HG03460 (cell line): ENCODE measurements around the gene CCDC88C.

Experiments
- ATAC-seq: cut with Tn5 transposase; IDR thresholded peaks from one replicate; pipeline ENCODE4 v1.9.1; 2021; ENCODE audit not compliant: unreplicated experiment

CCDC88C gene

GRCh38 chr14:91367173-91368171 is 50.1 kb downstream of the CCDC88C start:
- ATAC-seq = peak; percentile 68

- no peak for ATAC-seq
These were observed 50.9 kb downstream of the CCDC88C start for GRCh38 chr14:91366749-91367148.

DNA sequence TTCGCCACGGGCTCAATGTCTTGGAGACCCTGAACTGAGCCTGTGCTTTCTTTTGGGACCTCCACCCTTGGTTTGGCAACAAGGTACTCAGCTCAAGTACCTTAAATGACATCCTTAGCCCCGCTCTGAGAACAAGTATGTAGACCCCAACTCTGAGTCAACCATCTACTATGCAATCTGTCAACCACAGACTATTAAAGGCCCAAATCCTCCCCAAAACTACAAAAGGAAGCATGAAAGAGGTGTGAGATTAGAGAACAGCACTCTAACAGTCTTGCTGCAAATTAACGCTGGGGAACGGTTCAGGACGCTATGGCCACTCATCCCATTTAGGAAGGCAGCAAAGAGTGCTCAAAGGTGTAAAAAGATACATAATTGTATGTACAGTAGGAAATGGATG is 52.1 kb downstream of the CCDC88C start:
- no peak for ATAC-seq

- ATAC-seq = no peak
These were observed 52.9 kb downstream of the CCDC88C start for GRCh38 chr14:91364524-91365270.

DNA sequence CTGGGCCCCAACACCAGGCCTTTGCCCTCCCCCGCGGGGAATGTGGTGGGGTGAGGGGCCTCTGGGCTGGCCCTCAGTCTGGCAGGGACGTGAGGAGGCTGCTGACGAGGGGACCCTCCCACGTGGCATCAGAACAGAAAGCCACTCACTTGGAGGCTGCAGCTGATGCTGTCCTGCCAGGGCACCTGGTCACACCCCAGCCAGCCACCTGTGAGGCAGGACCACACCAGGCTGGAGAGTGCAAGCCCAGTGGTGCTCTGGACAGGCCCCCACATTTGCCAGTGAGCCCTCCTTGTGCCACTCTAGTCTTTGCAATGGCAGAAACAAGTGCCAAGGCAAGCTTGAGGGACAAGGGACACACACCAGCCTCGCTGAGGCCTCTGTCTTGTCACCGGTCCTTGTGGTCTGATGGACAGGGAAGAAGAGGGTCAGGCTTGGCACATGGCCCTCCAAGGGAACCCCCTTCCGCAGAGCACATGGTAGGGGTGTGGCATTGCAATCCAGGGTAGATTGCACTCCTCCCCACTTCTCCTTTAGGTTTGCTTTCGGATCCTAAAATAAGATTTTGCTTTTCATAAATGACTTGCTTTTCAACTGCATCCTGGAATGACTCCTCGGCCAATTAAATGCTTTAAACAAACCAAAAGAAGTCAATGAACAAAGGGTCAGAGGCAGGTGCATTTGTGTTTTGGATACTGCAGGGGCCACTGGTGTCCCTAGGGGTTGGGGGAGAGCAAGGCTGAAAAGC is 53.7 kb downstream of the CCDC88C start:
- ATAC-seq = peak; percentile 66

- ATAC-seq = no peak
These were observed 56.3 kb downstream of the CCDC88C start for GRCh38 chr14:91361233-91361811.

DNA sequence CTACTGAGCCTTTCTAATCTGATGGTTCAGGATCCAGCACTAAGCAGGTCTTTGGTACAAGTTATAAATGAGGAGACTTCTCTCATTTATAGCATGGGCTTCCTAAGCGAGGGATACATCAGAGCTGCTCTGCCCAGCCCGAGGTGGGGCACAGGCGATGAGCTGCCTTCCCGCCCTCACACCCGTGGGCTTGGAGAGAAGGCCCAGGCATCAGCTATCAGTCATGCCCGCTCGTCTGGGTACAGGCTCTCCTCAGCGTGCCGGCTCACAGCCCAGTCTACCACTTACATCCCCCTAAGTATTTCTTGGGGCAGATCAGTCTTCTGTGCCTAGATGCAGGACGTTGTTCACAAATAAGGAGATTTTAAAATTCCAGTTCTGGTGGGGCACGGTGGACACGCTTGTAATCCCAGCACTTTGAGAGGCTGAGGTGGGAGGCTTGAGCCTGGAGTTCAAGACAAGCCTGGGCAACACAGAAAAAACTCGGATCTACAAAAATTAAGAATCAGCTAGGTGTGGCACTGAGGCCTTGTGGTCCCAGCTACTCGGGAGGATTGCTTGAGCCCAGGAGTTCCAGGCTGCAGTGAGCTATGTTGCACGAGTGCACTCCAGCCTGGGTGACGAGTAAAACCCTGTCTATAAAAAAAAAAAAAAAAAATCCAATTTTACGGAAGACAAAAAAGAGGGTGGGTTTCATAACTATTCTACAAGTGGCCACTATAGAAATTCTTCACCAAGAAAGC is 57.0 kb downstream of the CCDC88C start:
- ATAC-seq = no peak

DNA sequence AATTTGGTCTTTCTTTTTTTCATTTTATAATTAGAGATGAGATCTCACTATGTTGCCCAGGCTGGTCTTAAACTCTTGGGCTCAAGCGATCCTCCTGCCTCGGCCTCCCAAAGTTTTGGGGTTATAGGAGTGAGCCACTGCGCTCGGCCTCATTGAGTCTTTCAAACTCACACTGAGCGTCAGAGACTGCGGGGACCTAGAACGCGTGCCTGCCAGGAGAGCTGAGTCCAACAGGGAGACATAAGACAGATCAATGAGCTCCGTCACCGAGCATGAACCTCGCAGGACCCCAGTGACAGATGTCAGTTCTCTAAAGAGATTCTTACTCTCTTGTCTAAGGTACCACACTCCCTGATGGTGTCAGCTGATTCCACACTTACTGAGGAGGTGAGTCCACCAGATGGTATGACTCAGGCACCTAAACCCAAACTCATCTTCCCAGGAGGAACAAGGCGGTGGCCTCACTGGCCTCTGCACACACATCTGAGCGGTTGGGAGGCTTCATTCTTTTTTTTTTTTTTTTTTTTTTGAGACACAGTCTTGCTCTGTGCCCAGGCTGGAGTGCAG is 58.9 kb downstream of the CCDC88C start:
- ATAC-seq = no peak

- no peak for ATAC-seq
These were observed 59.6 kb downstream of the CCDC88C start for GRCh38 chr14:91358025-91358319.

DNA sequence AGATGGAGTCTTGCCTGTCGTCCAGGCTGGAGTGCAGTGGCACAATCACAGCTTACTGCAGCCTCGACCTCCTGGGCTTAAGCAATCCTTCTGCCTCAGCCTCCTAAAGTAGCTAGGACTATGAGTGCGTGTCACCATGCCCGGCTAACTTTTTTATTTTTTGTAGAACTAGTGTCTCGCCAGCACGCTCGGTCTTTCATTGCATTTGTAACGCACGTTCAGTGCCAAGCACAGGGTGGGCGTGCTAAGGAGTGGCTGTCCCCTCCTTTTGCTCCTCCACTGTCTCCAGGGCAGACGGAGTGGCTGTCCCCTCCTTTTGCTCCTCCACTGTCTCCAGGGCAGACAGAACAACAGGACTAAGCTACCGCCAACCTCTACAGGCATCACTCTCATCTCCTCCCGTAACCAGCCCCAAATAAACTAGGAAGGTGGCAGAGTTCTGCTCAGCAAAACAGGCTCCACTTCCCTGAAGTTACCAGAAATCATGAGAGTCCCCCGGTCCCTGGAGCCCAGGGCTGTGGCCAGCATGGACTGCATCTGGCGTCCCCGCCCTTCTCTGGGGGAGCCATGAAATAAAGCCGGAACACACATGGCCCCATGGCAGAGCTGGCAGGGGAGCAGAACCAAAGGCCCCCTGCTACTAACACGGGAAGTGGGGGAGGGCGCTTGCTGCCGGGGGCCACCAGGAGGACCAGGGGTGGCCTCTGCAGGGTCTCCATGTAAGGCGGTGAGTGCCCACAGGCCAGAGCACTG is 60.2 kb downstream of the CCDC88C start:
- ATAC-seq = no peak

DNA sequence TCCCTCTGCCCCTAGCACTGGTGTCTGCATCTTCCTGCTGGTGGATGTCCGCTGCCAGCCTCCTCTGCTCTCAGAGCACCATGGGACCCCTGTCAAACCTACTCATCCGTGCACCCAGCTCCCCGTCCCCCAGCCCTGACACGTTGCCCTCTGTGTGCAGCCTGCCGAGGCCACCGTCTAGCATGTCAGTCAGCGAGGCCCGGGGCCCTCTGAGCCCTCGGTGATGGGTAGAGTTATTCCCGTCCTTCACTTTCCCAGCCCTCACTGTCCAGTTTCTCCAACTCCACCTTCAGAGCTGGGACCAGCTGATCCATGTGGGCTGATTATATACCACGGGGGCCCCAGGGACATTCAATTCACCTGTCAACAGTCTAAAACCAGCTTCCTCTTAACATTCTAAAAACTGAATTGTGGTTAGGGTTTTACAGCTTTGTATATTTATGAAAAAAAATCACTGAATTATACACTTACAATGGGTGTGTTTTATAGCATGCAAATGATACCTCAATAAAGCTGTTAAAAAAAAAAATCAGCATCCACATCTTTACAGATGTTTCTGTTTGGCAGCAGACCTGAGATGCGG is 61.3 kb downstream of the CCDC88C start:
- peak; percentile 38 for ATAC-seq

- ATAC-seq = peak; percentile 29
These were observed 62.5 kb downstream of the CCDC88C start for GRCh38 chr14:91354979-91355685.

- ATAC-seq = no peak
These were observed 63.3 kb downstream of the CCDC88C start for GRCh38 chr14:91354221-91354916.

DNA sequence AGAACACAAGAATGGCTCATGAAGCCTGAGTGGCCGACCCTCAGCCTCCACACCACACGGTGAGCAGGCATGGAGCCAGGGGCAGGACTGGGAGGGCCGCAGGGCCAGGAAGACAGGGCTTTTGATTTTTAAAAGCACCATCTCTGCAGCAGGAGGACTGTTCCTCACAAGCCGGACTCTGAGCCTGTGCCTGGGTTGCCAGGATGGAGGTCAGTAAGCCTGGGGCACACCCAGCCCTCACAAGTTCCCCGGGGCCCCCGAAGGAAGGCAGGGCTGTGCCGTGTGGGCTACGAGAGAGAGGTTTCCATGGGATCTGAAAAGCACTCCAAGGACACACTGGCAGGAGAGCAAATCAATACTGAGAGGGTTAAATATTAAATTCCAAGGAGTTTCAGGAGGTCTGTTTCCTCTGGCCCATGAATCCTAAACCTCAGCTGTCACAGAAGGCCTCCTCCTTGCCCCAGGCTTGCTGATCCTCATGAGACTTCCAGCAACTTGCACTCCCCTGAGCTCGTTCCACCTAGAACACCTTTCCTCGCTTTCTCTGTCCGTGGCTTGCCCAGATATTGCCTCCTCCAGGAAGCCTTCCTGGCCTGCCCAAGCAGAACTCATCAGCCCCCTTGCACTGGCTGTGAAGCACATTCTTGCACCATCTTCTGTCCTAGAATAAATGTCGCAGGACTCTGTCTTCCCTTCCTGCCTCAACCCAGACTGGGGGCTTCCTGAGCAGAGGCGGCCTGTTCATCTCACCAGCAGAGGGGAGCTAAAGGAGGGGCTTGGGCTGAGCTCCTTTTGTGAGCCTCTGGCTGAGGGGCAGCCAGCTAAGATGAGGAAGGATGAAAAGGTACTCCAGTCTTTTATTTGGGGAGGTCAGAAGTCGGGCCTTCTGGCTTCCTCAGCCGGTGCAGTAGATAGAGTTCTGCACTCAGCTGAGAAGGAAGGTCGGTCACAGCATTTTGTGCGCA is 64.6 kb downstream of the CCDC88C start:
- no peak for ATAC-seq

DNA sequence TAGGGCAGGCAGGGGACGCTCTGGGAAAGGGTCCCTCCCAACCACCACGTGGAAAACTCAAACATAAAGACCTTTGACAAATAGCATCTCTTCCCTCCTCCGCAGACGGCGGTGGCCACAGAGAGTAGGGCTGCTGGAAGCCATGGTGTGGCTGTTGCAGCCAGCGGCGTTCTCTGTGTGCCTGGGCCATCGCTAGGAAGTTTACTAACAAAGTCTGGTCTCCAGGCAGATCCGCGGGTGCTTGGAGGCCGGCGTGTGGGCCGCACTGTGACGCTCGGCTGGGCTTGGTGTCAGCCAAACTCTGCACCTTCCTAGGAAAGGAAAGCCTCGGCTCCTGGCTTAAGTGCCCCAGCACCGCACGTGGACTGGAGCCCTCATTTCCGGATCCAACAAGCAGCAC is 65.6 kb downstream of the CCDC88C start:
- ATAC-seq = no peak

GRCh38 chr14:91351512-91351862 is 66.1 kb downstream of the CCDC88C start:
- ATAC-seq = no peak
